Colonic mucosa (tissue), 4 donors: ENCODE data around the gene PLXDC2. TPM values are rescaled to one million over a fixed set of nuclear protein-coding genes. Genes with fewer than 3 reads are reported as not detected.

ENCODE experiments used
- DNase-seq: peaks from one replicate; pipeline ENCODE4 v3.0.0-alpha.2; 2020
- H3K27ac ChIP-seq: fragments of 200-600 bp; one replicate; pipeline ENCODE4 v1.8.0; 2021
- H3K27me3 ChIP-seq: fragments of 200-600 bp; one replicate; pipeline ENCODE4 v1.8.0; 2021
- H3K36me3 ChIP-seq: fragments of 200-600 bp; one replicate; pipeline ENCODE4 v1.8.0; 2021
- H3K4me1 ChIP-seq: fragments of 200-600 bp; one replicate; pipeline ENCODE4 v1.8.0; 2021; ENCODE audit warnings: mild to moderate bottlenecking
- H3K4me3 ChIP-seq: fragments of 200-600 bp; one replicate; pipeline ENCODE4 v1.8.0; 2021
- H3K9ac ChIP-seq, 2 donors: one replicate each; pipeline ENCODE4 v1.7.0; 2013; ENCODE audit warnings: control low read depth in 2 of 2, low read depth in 2 of 2, low read length in 2 of 2
- H3K9me3 ChIP-seq: fragments of 200-600 bp; one replicate; pipeline ENCODE4 v1.8.0; 2021
- intact Hi-C: fragments of 100-400 bp; cut with DNase I; formaldehyde crosslinking; loops from one replicate; pipeline ENCODE4 v1.14.1; 2022
- total RNA-seq, 2 donors: library from RNA; stranded (reverse); fragmentation: NEBNext Ultra II Directional in 1 of 2; extraction: Animal tissue kit (Norgen Biotek cat#: 25700) in 1 of 2; gene quantifications; one replicate each; pipeline ENCODE4 v1.2.1, GENCODE V29; 2021
- TF ChIP-seq, protein P1 (sequence below): fragments of 200-600 bp; IDR thresholded peaks from one replicate; pipeline ENCODE4 v1.8.0; 2022; ENCODE audit warnings: antibody characterized with exemption, mild to moderate bottlenecking
- donor health status: healthy.
- donor health status: DM: no; HTN: no; CAD: no.
- donor health status: DM: no; HTN: no; CAD: no.

Gene PLXDC2
- total RNA-seq, 2 donors from 2014 or later: 12.5 to 22.4 TPM

DNA sequence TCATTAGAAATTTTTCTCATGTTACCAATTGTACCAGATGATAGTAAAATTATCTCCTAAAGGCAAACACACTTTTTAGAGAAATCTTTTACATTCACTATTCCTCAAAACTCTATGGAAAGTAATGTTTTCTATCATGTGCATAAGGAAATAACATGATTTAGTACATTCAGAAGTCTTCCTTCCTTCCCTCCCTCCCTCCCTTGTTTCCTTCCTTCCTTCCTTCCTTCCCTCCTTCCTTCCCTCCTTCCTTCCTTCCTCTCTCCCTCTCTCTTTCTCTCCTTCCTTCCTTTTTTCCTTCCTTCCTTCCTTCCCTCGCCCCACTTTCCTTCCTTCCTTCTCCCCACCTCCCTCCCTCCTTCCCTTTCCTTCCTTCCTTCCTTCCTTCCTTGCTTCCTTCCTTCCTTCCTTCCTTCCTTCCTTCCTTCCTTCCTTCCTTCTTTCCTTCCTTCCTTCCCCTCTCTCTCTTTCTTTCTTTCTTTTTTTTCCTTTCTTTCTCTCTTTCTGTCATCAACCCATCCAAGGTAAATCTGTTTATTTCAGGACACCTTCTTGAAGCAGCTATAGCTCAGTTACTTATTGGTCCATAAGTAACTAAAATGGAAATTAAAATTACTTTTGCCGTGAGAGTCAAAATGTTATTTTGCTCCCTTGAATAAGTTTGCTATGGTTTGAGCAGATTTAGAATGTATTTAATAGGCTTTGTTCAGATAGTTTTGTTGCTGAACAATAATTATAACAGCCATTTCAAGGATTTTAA, 197.9 kb downstream of the PLXDC2 start:
- Histone ChIP-seq H3K9me3 (no peaks in the 10 kb centered on the region), H3K36me3 (no peaks in the 10 kb centered on the region), H3K4me3 (no peak overlapping the region), H3K4me1 (no peaks in the 10 kb centered on the region), H3K27ac (no peak overlapping the region), H3K9ac (no peak overlapping the region), H3K27me3 (no peaks in the 10 kb centered on the region)
- DNase-seq: no peak
- intact Hi-C loops: no loop called here
- TF ChIP-seq, protein P1, sequence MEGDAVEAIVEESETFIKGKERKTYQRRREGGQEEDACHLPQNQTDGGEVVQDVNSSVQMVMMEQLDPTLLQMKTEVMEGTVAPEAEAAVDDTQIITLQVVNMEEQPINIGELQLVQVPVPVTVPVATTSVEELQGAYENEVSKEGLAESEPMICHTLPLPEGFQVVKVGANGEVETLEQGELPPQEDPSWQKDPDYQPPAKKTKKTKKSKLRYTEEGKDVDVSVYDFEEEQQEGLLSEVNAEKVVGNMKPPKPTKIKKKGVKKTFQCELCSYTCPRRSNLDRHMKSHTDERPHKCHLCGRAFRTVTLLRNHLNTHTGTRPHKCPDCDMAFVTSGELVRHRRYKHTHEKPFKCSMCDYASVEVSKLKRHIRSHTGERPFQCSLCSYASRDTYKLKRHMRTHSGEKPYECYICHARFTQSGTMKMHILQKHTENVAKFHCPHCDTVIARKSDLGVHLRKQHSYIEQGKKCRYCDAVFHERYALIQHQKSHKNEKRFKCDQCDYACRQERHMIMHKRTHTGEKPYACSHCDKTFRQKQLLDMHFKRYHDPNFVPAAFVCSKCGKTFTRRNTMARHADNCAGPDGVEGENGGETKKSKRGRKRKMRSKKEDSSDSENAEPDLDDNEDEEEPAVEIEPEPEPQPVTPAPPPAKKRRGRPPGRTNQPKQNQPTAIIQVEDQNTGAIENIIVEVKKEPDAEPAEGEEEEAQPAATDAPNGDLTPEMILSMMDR: no peak

DNA sequence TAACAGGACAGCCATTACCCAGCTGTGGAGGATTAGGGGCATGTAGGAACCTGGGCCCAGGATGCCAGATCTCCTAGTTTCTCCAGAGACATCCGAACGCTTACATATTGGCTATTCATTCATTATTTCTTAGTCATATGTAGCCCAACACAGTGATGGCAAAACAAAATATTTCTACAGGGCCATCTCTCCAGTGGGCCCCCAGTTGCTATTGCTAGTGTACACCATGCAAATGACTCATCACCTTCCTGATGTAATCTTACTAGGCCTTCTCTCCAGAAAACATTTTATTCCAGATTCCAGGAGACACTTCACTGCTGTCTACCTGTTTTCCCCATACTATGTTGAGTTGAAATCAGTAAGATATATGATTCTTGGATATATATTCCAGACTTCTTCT, 201.7 kb downstream of the PLXDC2 start:
- no peaks in the 10 kb centered on the region for H3K4me1 ChIP-seq
- intact Hi-C loops: no loop called here
- no peak overlapping the region for H3K27ac ChIP-seq
- no peak overlapping the region for H3K9ac ChIP-seq
- H3K27me3 ChIP-seq: no peaks in the 10 kb centered on the region
- TF ChIP-seq, protein P1: no peak
- H3K9me3 ChIP-seq: no peaks in the 10 kb centered on the region
- no peak for DNase-seq
- no peak overlapping the region for H3K4me3 ChIP-seq
- no peaks in the 10 kb centered on the region for H3K36me3 ChIP-seq

- Histone ChIP-seq H3K36me3 (no peaks in the 10 kb centered on the region), H3K27ac (no peak overlapping the region), H3K4me1 (no peaks in the 10 kb centered on the region), H3K9me3 (no peaks in the 10 kb centered on the region), H3K9ac (no peak overlapping the region), H3K4me3 (no peak overlapping the region), H3K27me3 (no peaks in the 10 kb centered on the region)
- TF ChIP-seq, protein P1: no peak
- DNase-seq: no peak
- intact Hi-C loops: no loop called here
Observed at GRCh38 chr10:20020677-20021076, 204.4 kb downstream of the PLXDC2 start.

GRCh38 chr10:20029523-20029922, 213.3 kb downstream of the PLXDC2 start:
- Histone ChIP-seq H3K4me3 (no peak overlapping the region), H3K27ac (no peak overlapping the region), H3K4me1 (no peaks in the 10 kb centered on the region), H3K36me3 (no peaks in the 10 kb centered on the region), H3K9me3 (no peaks in the 10 kb centered on the region), H3K9ac (no peak overlapping the region), H3K27me3 (no peaks in the 10 kb centered on the region)
- TF ChIP-seq, protein P1: no peak
- DNase-seq: no peak
- intact Hi-C loops: no loop called here

DNA sequence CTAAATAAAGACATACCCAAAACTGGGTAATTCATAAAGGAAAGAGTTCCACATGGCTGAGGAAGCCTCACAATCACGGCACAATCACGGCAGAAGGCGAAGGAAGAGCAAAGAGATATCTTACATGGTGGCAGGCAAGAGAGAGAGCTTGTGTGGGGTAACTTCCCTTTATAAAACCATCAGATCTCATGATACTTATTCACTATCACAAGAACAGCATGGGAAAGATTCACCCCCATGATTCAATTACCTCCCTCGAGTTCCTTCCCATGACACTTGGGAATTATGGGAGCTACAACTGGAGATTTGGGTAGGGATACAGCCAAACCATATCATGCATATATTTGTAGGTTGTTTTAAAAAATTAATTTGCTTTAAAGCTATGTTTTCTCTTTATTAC, 217.2 kb downstream of the PLXDC2 start:
- Histone ChIP-seq H3K36me3 (no peaks in the 10 kb centered on the region), H3K9ac (no peak overlapping the region), H3K27ac (no peak overlapping the region), H3K4me3 (no peak overlapping the region), H3K27me3 (no peaks in the 10 kb centered on the region), H3K9me3 (no peaks in the 10 kb centered on the region), H3K4me1 (no peaks in the 10 kb centered on the region)
- TF ChIP-seq, protein P1: no peak
- intact Hi-C loops: no loop called here
- no peak for DNase-seq
